GM21619 (cell line): ENCODE results near the gene ATP7A.
A peak's percentile ranks its signal among the peaks of the same experiment; 100 is the strongest.
"Not testable (repeated sequence)": the region's sequence is repeated elsewhere in the genome, so short reads cannot be mapped to it uniquely, and the experiment has no call there.

ENCODE experiments used
- ATAC-seq: cut with Tn5 transposase; IDR thresholded peaks from one replicate; pipeline ENCODE4 v1.9.1; 2021; ENCODE audit not compliant: unreplicated experiment

The ATP7A gene

GRCh38 chrX:78029663-78030062 lies 119.2 kb downstream of the ATP7A start:
- ATAC-seq = no peak

- ATAC-seq = no peak
Observed at GRCh38 chrX:78035061-78035460, 124.6 kb downstream of the ATP7A start.

- ATAC-seq = no peak
Observed at GRCh38 chrX:78037881-78038280, 127.4 kb downstream of the ATP7A start.

GRCh38 chrX:78042601-78043000 lies 132.1 kb downstream of the ATP7A start:
- ATAC-seq = no peak

GRCh38 chrX:78046362-78046761 lies 135.9 kb downstream of the ATP7A start:
- ATAC-seq = no peak

GRCh38 chrX:78048052-78048451 lies 137.6 kb downstream of the ATP7A start:
- ATAC-seq = no peak

- no peak for ATAC-seq
Observed at GRCh38 chrX:78063687-78064086, 153.2 kb downstream of the ATP7A start.

GRCh38 chrX:78064152-78064551 lies 153.7 kb downstream of the ATP7A start:
- no peak for ATAC-seq

- peak; percentile 72 for ATAC-seq
Observed at GRCh38 chrX:78064698-78065601, 154.5 kb downstream of the ATP7A start.

GRCh38 chrX:78066110-78066509 lies 155.6 kb downstream of the ATP7A start:
- ATAC-seq = no peak

GRCh38 chrX:78071331-78071730 lies 160.8 kb downstream of the ATP7A start:
- ATAC-seq = no peak

GRCh38 chrX:78073147-78074077 lies 162.9 kb downstream of the ATP7A start:
- ATAC-seq = not testable (repeated sequence)

GRCh38 chrX:78074088-78074487 lies 163.6 kb downstream of the ATP7A start:
- no peak for ATAC-seq

GRCh38 chrX:78075787-78076389 lies 165.4 kb downstream of the ATP7A start:
- ATAC-seq = no peak

- ATAC-seq = not testable (repeated sequence)
Observed at GRCh38 chrX:78081413-78081812, 170.9 kb downstream of the ATP7A start.

- peak; percentile 84 for ATAC-seq
Observed at GRCh38 chrX:78092296-78092695, 181.8 kb downstream of the ATP7A start.

- ATAC-seq = no peak
Observed at GRCh38 chrX:78098108-78098507, 187.6 kb downstream of the ATP7A start.
